Epithelial cell of prostate (primary cell): ENCODE data around the gene CSH2.

ENCODE experiments used
- DNase-seq: peaks from one replicate; pipeline ENCODE4 v3.0.0-alpha.2; 2011; ENCODE audit warnings: low read depth, low spot score
- H3K27ac ChIP-seq: fragments of 450-650 bp; 2 replicates; pipeline ENCODE4 v1.5.1; 2017; ENCODE audit warnings: mild to moderate bottlenecking

The CSH2 gene

GRCh38 chr17:63837962-63838600 lies 35.4 kb downstream of the CSH2 start:
- H3K27ac ChIP-seq, result peak overlapping the region; percentile 65
- no peak for DNase-seq

- H3K27ac ChIP-seq, result no peak overlapping the region
- no peak for DNase-seq
Observed at GRCh38 chr17:63837480-63837879, 36.0 kb downstream of the CSH2 start.

- DNase-seq, result no peak
- no peak overlapping the region for H3K27ac ChIP-seq
Observed at GRCh38 chr17:63836811-63837210, 36.7 kb downstream of the CSH2 start.

- peak overlapping the region; percentile 47 for H3K27ac ChIP-seq
- no peak for DNase-seq
Observed at GRCh38 chr17:63835167-63835720, 38.2 kb downstream of the CSH2 start.

- peak overlapping the region; percentile 47 for H3K27ac ChIP-seq
- DNase-seq, result peak; percentile 46
Observed at GRCh38 chr17:63834431-63835166, 38.9 kb downstream of the CSH2 start.

GRCh38 chr17:63833741-63834373 lies 39.6 kb downstream of the CSH2 start:
- H3K27ac ChIP-seq, result peak overlapping the region; percentile 47
- no peak for DNase-seq

- DNase-seq, result no peak
- no peak overlapping the region for H3K27ac ChIP-seq
Observed at GRCh38 chr17:63833026-63833740, 40.3 kb downstream of the CSH2 start.

- DNase-seq, result no peak
- no peak overlapping the region for H3K27ac ChIP-seq
Observed at GRCh38 chr17:63832455-63832854, 41.0 kb downstream of the CSH2 start.

- DNase-seq, result no peak
- H3K27ac ChIP-seq, result no peak overlapping the region
Observed at GRCh38 chr17:63832014-63832413, 41.5 kb downstream of the CSH2 start.

GRCh38 chr17:63831505-63831904 lies 42.0 kb downstream of the CSH2 start:
- DNase-seq, result no peak
- H3K27ac ChIP-seq, result no peak overlapping the region

- DNase-seq, result no peak
- H3K27ac ChIP-seq, result no peak overlapping the region
Observed at GRCh38 chr17:63830904-63831491, 42.5 kb downstream of the CSH2 start.

- no peak overlapping the region for H3K27ac ChIP-seq
- DNase-seq, result no peak
Observed at GRCh38 chr17:63830278-63830677, 43.2 kb downstream of the CSH2 start.

GRCh38 chr17:63828936-63829335 lies 44.5 kb downstream of the CSH2 start:
- DNase-seq, result no peak
- no peak overlapping the region for H3K27ac ChIP-seq

GRCh38 chr17:63827801-63828221 lies 45.7 kb downstream of the CSH2 start:
- no peak for DNase-seq
- peak overlapping the region; percentile 85 for H3K27ac ChIP-seq

GRCh38 chr17:63827002-63827800 lies 46.3 kb downstream of the CSH2 start, which contains the start of the genes FTSJ3 and PSMC5:
Gene FTSJ3 (minus strand): TSS chr17:63827663. CDS start chr17:63826902, 761 bp downstream.
Gene PSMC5 (plus strand): TSS chr17:63827431. CDS start chr17:63827491, 60 bp downstream.
- peak within 1 kb of the TSS; percentile 85 for H3K27ac ChIP-seq
- DNase-seq, result peak; percentile 74

GRCh38 chr17:63826468-63827001 lies 46.9 kb downstream of the CSH2 start:
- DNase-seq, result no peak

GRCh38 chr17:63824362-63824761 lies 49.1 kb downstream of the CSH2 start:
- H3K27ac ChIP-seq, result no peak overlapping the region
- DNase-seq, result no peak

More at GRCh38 chr17:63826468-63827001, 46.9 kb downstream of the CSH2 start:
- peak overlapping the region; percentile 85 for H3K27ac ChIP-seq

GRCh38 chr17:63823659-63824331 lies 49.7 kb downstream of the CSH2 start:
- DNase-seq, result no peak
- H3K27ac ChIP-seq, result no peak overlapping the region
